Measurements from ENCODE around the gene LYZL2.
A peak's percentile ranks its signal among the peaks of the same experiment; 100 is the strongest.

LYZL2 gene

DNA sequence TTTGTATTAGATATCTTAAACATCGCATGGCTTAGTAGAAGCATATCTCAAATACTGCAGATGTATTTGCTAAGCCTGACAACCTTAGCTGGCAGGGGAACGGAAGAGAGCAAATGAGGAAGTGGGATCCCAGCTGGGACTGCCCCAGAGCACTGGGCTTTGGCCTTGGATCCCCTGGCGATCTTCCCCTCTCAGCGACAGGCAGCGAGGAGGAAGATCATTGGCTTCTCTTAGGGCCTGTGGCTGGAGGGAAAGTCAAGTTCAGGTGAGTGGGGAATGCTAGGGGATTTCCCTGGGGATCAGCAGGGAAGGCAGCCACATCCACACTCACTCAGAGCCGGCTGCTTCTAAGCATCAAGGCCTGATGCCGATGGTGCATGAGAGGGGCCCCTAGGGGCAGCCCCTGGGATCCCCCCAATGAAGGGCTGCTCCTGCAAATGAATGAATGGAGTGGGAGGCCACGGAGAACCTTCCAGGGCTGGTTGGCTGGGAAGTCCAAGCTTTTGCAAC, 42.0 kb downstream of the LYZL2 start:
- TF ChIP-seq POLR2A (IDR thresholded peaks at IDR 0.05; ENCODE audit: low read length) (no peak), GATA1 (IDR thresholded peaks at IDR 0.05; ENCODE audit: low read depth, low read length) (no peak)
- DNase-seq = no peak

DNA sequence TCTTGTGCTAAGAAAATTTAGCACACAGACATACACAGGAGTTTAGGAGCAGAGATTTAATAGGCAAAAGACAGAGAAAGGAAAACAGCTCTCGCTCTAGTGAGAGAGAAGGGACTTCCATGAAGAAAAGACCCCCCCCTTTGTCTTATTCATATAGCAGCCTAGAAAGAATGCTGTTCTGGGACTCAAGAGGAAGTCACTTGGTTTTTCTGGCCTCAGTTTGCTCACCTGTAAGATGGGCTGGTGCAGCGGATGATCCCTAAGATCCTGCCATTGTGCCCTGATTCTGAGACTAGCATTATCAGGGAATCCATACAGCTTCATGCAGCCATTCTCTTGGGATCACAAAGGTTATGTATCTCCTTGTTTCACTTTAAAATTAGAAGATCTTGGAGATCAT, 42.7 kb downstream of the LYZL2 start:
- no peak for TF ChIP-seq POLR2A (IDR thresholded peaks at IDR 0.05; ENCODE audit: low read length)
- TF ChIP-seq GATA1 (IDR thresholded peaks at IDR 0.05; ENCODE audit: low read depth, low read length) = no peak
- DNase-seq = no peak

- peak; percentile 17 to 23 for DNase-seq
Observed at GRCh38 chr10:30583778-30584415, 45.7 kb downstream of the LYZL2 start.

GRCh38 chr10:30581779-30582380, 47.7 kb downstream of the LYZL2 start:
- TF ChIP-seq GATA1 (IDR thresholded peaks at IDR 0.05; ENCODE audit: low read depth, low read length) (no peak), POLR2A (IDR thresholded peaks at IDR 0.05; ENCODE audit: low read length) (no peak)
- peak; percentile 29 to 63 for DNase-seq

More at GRCh38 chr10:30583778-30584415, 45.7 kb downstream of the LYZL2 start:
- TF ChIP-seq POLR2A (IDR thresholded peaks at IDR 0.05; ENCODE audit: low read length) = no peak
- no peak for TF ChIP-seq GATA1 (IDR thresholded peaks at IDR 0.05; ENCODE audit: low read depth, low read length)

DNA sequence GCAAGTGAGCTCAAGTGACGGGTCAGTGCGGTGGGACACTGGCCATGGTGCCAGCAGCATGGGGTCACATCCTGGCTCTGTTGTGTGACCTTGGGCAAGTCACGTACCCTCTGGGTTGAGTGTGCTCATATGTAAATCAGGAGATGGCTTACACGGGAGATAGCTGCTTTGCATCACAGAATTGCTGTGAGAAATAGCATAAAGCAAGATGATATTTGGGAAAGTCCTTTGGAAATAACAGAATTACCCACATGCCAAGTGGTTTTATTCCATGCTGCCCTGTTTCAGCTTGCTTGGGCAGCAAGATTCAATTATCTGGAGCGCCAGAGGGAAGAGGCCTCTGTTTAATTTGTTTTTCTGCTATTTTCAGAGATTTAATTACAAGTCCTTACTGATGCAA, 48.9 kb downstream of the LYZL2 start:
- TF ChIP-seq GATA1 (IDR thresholded peaks at IDR 0.05; ENCODE audit: low read depth, low read length) = no peak
- no peak for TF ChIP-seq POLR2A (IDR thresholded peaks at IDR 0.05; ENCODE audit: low read length)

GRCh38 chr10:30580241-30580640, 49.3 kb downstream of the LYZL2 start:
- TF ChIP-seq GATA1 (IDR thresholded peaks at IDR 0.05; ENCODE audit: low read depth, low read length) (no peak), POLR2A (IDR thresholded peaks at IDR 0.05; ENCODE audit: low read length) (no peak)
- DNase-seq = no peak

More for the DNA sequence above, 48.9 kb downstream of the LYZL2 start:
- no peak for DNase-seq

GRCh38 chr10:30579574-30579973, 50.0 kb downstream of the LYZL2 start:
- DNase-seq = no peak
- TF ChIP-seq POLR2A (IDR thresholded peaks at IDR 0.05; ENCODE audit: low read length) (no peak), GATA1 (IDR thresholded peaks at IDR 0.05; ENCODE audit: low read depth, low read length) (no peak)

DNA sequence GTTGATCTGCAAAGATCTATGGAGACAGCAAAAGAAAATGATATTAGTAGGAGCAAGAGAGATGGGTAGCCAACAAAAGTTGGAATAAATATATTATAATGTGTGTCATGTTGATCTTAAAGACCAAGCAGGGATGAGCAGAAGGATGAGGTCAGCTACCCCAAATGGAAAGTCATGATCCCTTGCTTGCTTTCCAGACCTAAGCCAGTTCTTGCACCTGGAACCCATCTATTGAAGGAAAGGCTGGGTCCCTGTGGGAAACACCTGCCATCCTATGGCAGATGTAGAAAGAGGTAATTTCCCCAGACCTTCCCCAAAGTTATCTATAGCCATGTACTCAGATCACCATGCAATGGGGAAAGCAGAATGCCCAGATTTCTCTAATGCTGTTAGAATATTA, 52.5 kb downstream of the LYZL2 start:
- TF ChIP-seq POLR2A (IDR thresholded peaks at IDR 0.05; ENCODE audit: low read length) (no peak), GATA1 (IDR thresholded peaks at IDR 0.05; ENCODE audit: low read depth, low read length) (no peak)
- no peak for DNase-seq

DNA sequence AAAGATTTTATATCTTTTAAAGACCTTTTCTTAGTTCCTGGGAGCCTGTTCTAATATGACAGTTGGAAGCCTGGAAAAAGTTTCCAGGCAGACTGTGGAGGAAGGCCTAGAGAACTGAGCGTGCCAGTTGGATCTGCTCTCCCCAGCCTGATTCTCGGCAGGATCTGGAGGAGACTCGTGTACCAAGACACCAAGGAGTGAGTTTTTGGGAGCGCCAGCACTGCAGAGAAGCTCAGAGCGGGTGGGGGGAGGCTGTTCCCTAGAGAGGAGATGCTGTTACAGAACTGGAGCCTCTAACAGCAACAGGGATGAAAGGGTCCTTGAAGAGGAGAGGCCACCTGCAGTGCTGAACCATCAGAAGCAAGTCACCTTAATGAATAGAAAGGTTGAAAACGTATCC, 52.9 kb downstream of the LYZL2 start:
- TF ChIP-seq POLR2A (IDR thresholded peaks at IDR 0.05; ENCODE audit: low read length) (no peak), GATA1 (IDR thresholded peaks at IDR 0.05; ENCODE audit: low read depth, low read length) (no peak)
- DNase-seq = no peak

DNA sequence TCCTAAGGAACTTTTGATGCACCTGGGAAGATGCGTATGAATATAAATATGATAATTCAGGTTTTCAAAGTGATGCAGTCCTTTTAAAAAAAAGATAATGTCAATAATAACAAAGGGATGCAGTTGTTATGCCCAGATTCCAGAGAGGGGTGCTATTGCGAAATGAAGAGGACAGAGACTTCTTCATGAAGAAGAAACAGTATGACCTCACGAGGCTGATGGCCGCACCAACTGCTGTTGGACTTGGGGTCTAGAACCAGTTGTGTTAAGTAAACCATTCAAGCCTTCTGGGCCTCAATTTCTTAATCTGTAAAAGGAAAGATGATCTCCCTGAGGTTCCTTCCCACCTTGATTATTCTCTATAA, 55.1 kb downstream of the LYZL2 start:
- TF ChIP-seq GATA1 (IDR thresholded peaks at IDR 0.05; ENCODE audit: low read depth, low read length) = no peak
- no peak for TF ChIP-seq POLR2A (IDR thresholded peaks at IDR 0.05; ENCODE audit: low read length)
- no peak for DNase-seq

DNA sequence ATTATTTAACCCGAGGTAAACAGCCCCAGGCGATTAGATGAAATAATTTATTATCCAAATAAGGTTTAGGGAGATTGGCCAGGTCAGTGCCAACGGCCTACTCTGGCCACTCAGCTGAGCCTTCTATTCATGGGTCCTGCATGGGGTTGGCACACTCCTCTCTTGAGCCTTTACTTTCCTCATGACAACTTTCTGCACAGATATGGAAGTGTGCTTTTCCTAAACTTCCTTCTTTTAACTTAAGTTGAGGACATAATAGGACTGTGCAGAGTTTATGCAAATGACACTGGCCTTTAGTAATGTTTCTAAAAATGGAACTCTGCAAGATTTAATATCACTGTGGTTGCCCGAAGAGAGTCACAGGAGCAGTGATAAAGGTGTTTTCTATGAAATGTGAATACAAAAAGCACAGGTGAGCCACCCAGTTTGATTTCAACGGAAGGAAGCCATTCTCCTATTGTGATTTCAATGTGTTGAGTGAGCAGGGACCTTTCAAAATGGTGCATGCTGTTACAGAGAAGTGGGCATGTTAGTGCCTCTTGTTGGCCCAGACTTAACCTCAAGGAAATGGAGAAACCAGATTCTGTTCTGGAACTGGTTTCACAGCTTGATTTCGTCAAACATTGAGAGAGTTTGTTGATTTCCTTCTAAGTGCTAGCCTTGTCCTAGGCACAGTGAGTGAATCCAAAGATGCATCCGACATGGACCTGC, 55.7 kb downstream of the LYZL2 start:
- TF ChIP-seq GATA1 (IDR thresholded peaks at IDR 0.05; ENCODE audit: low read depth, low read length) (no peak), POLR2A (IDR thresholded peaks at IDR 0.05; ENCODE audit: low read length) (no peak)
- DNase-seq = no peak

GRCh38 chr10:30565449-30565848, 64.1 kb downstream of the LYZL2 start:
- DNase-seq = no peak
- TF ChIP-seq GATA1 (IDR thresholded peaks at IDR 0.05; ENCODE audit: low read depth, low read length) = no peak
- no peak for TF ChIP-seq POLR2A (IDR thresholded peaks at IDR 0.05; ENCODE audit: low read length)

GRCh38 chr10:30562787-30563186, 66.8 kb downstream of the LYZL2 start:
- TF ChIP-seq GATA1 (IDR thresholded peaks at IDR 0.05; ENCODE audit: low read depth, low read length) (no peak), POLR2A (IDR thresholded peaks at IDR 0.05; ENCODE audit: low read length) (no peak)

More at GRCh38 chr10:30562787-30563186, 66.8 kb downstream of the LYZL2 start:
- DNase-seq = no peak
